Activated B cell treated with CpG ODN at 0.5 μM for 24 hours (primary cell): ENCODE data around the gene SIPA1. TPM values are rescaled to one million over a fixed set of nuclear protein-coding genes. Genes with fewer than 3 reads are reported as not detected.

Experiments
- ATAC-seq: fragments of 200-7000 bp; cut with Tn5 transposase; one replicate; pipeline ENCODE4 v1.10.0; 2021; ENCODE audit warnings: low read depth, mild to moderate bottlenecking, moderate library complexity
- CTCF ChIA-PET: fragments of 350-600 bp; sonication (Branson Sonifier 250); formaldehyde crosslinking; loops from one replicate; lab custom pipeline; 2021; ENCODE audit warnings: antibody characterized with exemption; lab: Charles Lee
- POLR2A ChIA-PET: fragments of 350-600 bp; sonication (Branson Sonifier 250); formaldehyde crosslinking; loops from one replicate; lab custom pipeline; 2021; ENCODE audit warnings: antibody characterized with exemption; lab: Charles Lee
- DNase-seq: peaks from one replicate; pipeline ENCODE4 v3.0.0; 2022
- H3K27ac Mint-ChIP-seq: one replicate; pipeline ENCODE4 v1.8.0; 2020; ENCODE audit warnings: mixed read lengths
- H3K27me3 Mint-ChIP-seq: one replicate; pipeline ENCODE4 v1.8.0; 2021; ENCODE audit warnings: mixed read lengths
- H3K36me3 Mint-ChIP-seq: one replicate; pipeline ENCODE4 v1.8.0; 2021; ENCODE audit warnings: low read depth, mixed read lengths
- H3K4me1 Mint-ChIP-seq: one replicate; pipeline ENCODE4 v1.8.0; 2021; ENCODE audit warnings: mixed read lengths
- H3K4me3 Mint-ChIP-seq: one replicate; pipeline ENCODE4 v1.8.0; 2020; ENCODE audit warnings: mild to moderate bottlenecking, mixed read lengths
- H3K9me3 Mint-ChIP-seq: one replicate; pipeline ENCODE4 v1.8.0; 2020; ENCODE audit warnings: mixed read lengths
- intact Hi-C: fragments of 100-400 bp; cut with micrococcal nuclease; formaldehyde crosslinking; loops from one replicate; pipeline ENCODE4 v1.15.1; 2024
- total RNA-seq: library from RNA; stranded (reverse); gene quantifications from 2 replicates; pipeline ENCODE4 v1.2.3, GENCODE V29; 2022
- TF ChIP-seq, protein P1 (sequence below): fragments of 200-600 bp; IDR thresholded peaks from one replicate; pipeline ENCODE4 v1.8.0; 2022; ENCODE audit warnings: antibody characterized with exemption, mild to moderate bottlenecking

SIPA1 gene
- total RNA-seq, 1 donor from 2014 or later, result 252 TPM

DNA sequence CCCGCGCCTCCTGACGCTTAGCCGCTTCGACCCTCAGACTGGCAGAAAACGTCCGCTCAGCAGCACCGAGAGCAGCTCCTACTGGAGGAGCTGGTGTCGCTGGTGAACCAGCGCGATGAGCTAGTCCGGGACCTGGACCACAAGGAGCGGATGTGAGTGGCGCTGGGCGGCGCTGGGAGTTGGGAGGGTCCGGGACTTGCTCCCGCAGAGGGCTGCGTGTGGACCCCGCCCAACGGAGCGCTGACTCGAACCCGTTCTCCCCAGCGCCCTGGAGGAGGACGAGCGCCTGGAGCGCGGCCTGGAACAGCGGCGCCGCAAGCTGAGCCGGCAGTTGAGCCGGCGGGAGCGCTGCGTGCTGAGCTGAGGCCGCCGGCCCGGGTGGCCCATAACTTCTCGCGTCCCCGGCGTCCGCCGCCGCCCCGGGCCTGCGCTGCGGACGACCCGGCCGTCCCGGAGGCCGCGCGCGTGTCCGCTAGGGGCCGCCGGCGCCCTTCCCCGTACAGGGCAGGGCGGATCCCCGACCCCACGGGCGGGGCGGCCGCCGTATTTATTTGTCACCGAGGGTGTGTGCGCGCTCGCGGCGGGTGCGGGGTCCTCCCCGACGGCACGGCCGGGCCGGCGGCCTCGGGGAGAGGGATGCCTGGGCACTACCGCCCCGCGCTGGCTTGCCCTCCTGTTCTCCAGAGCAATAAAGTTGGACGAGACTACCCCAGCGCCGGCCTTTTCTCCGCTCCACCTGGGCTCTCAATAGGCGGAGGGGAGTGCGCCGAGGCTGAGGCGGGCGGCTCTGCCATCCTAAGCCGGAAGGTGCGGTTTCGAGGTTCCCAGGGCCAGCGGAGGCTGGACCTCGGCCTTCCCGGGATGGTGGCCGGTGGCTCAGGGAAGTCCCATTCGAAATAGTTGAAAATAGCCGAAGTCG, 45.7 kb upstream of the SIPA1 start:
- Mint-ChIP-seq H3K36me3 (peaks cover 22% of the 10 kb centered on the region), H3K27me3 (no peaks in the 10 kb centered on the region), H3K4me1 (peaks cover 39% of the 10 kb centered on the region), H3K27ac (no peak overlapping the region), H3K4me3 (no peak overlapping the region), H3K9me3 (no peaks in the 10 kb centered on the region)
- ChIA-PET POLR2A (interaction anchor here (0.6 to 11.1 kb wide), 6 partner anchors 15 to 85 kb away, joined by 4 to 239 read pairs (median 35); partner anchors contain the start of genes EHBP1L1, FAM89B and ZNRD2), CTCF (interaction anchor here (1.2 to 4.9 kb wide), 5 partner anchors 16 to 51 kb away, joined by 3 to 67 read pairs (median 34); partner anchors contain the start of genes EHBP1L1, FAM89B and ZNRD2)
- DNase-seq (no peak), ATAC-seq (no peak)
- intact Hi-C loops, result no loop called here
- TF ChIP-seq, protein P1, sequence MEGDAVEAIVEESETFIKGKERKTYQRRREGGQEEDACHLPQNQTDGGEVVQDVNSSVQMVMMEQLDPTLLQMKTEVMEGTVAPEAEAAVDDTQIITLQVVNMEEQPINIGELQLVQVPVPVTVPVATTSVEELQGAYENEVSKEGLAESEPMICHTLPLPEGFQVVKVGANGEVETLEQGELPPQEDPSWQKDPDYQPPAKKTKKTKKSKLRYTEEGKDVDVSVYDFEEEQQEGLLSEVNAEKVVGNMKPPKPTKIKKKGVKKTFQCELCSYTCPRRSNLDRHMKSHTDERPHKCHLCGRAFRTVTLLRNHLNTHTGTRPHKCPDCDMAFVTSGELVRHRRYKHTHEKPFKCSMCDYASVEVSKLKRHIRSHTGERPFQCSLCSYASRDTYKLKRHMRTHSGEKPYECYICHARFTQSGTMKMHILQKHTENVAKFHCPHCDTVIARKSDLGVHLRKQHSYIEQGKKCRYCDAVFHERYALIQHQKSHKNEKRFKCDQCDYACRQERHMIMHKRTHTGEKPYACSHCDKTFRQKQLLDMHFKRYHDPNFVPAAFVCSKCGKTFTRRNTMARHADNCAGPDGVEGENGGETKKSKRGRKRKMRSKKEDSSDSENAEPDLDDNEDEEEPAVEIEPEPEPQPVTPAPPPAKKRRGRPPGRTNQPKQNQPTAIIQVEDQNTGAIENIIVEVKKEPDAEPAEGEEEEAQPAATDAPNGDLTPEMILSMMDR, result no peak

DNA sequence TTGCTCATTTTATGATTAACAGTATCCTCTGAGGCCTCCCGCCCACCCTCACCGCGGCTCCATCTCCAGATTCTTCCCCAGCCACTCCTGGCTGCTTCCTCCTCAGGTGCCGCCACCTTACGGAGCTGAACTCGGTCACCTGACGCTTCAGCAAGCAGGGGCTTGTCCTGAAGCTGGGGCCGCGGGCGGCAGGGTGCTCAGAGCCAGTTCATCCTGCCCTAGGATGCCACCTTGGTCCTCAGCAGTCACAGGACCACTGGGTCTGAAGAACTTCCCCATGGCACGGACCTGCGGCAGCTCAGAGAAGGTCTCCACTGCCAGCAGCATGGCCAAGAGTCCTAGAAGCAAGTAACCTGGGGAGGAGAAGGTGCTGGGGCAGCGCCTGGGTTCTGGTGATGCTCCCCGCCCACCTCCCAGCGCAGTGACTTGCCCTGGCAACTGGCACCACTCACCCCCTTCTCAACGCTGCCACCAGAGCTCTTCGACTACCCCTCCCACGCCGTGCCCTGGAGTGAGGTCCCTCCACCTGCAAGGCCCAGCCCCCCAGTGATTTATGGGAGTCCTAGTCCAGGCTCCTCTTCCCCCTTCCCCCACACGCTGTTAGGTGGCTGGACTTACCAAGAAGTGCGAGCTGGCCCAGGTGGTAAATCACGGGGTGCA, 44.9 kb upstream of the SIPA1 start:
- ATAC-seq (no peak), DNase-seq (no peak)
- POLR2A ChIA-PET, result interaction anchor here (0.6 to 11.1 kb wide), 8 partner anchors 10 to 1428 kb away, joined by 3 to 239 read pairs (median 7); partner anchors contain the start of genes EHBP1L1, FAM89B, PCNX3 and SCYL1
- H3K4me1 Mint-ChIP-seq, result peaks cover 31% of the 10 kb centered on the region
- no peaks in the 10 kb centered on the region for H3K27me3 Mint-ChIP-seq
- TF ChIP-seq, protein P1, result no peak
- H3K36me3 Mint-ChIP-seq, result peaks cover 27% of the 10 kb centered on the region
- intact Hi-C loops, result loop anchor here (1.0 kb wide), 1 partner anchor 53 kb away; no protein-coding TSS in a partner anchor
- CTCF ChIA-PET, result interaction anchor here (0.9 to 4.1 kb wide), 16 partner anchors 11 to 243 kb away, joined by 3 to 48 read pairs (median 4); partner anchors contain the start of genes EHBP1L1, FAM89B, SIPA1 and ZNRD2
- H3K27ac Mint-ChIP-seq, result no peak overlapping the region
- no peak overlapping the region for H3K4me3 Mint-ChIP-seq
- H3K9me3 Mint-ChIP-seq, result no peaks in the 10 kb centered on the region

DNA sequence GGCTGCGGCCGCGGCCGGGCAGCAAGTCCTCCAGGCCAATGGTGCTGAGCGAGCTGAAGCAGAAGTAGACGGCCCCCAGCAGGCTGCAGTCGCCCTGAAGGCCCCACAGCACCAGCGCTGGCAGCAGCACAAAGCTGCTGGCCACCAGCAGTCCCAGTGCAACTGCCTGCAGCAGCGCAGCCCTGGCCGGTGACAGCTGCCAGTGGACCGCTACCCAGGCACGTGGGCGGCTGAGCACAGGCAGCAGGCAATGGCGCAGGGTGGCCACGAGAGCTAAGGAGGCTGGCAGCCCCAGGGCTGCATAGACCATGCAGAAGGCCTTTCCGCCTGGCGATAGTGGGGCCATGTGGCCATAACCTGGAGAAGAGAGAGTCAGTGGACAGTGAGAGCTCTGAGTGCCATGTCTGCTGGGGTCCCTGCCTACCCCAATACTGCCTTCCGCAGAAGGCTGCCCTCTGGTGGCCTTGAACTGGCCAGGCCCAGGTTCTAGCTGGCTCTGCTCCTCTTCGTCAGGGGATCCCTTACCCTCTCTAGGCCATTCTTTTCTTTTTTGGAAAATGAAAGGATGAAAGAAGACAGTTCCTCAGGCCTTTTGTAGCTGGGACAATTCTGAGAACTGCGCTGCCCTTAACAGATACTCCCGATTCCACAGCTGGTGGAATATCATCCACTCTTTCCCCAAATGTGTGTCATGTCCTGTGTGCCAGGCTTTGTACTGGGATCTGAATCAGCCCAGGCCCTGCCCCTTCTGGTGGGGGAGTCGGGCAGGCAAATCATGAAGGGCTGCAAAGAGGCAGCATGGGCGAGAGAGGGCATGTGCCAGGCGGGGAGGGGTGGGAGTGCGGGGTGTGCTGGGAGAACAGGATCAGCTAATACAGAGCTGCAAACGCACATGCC, 44.1 kb upstream of the SIPA1 start:
- H3K9me3 Mint-ChIP-seq, result no peaks in the 10 kb centered on the region
- intact Hi-C loops, result loop anchor here (1.0 kb wide), 1 partner anchor 53 kb away; no protein-coding TSS in a partner anchor
- peaks cover 23% of the 10 kb centered on the region for H3K4me1 Mint-ChIP-seq
- no peak for DNase-seq
- no peak overlapping the region for H3K4me3 Mint-ChIP-seq
- POLR2A ChIA-PET, result interaction anchor here (0.5 to 11.1 kb wide), 12 partner anchors 9 to 1429 kb away, joined by 3 to 239 read pairs (median 5); partner anchors contain the start of genes EHBP1L1, FAM89B, PCNX3 and SCYL1
- TF ChIP-seq, protein P1, result peak; percentile 37
- H3K27me3 Mint-ChIP-seq, result no peaks in the 10 kb centered on the region
- CTCF ChIA-PET, result interaction anchor here (0.9 to 4.1 kb wide), 22 partner anchors 9 to 244 kb away, joined by 3 to 48 read pairs (median 4); partner anchors contain the start of genes EHBP1L1, FAM89B, PCNX3 and SIPA1
- peak; percentile 41 for ATAC-seq
- peaks cover 33% of the 10 kb centered on the region for H3K36me3 Mint-ChIP-seq
- no peak overlapping the region for H3K27ac Mint-ChIP-seq

DNA sequence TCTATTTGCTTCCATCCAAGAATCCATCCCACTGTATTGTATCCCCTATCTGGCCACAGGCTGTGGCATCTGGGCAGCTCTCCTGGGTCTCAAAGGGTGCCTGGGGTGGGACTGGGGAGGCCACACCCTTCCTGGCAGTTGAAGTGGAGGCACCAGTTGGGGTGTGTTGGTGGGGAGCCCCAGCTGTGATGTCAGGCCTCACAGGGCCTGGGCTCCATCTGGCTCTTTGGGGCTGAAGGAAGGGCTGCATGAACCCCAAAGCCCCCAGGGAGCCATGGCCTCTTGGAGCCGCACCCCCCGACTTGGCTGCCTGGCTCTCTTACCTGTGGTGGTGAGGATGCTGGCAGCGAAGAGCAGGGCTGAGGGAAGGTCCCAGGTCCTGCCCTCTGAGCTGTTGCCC, 42.8 kb upstream of the SIPA1 start:
- ATAC-seq, result no peak
- Mint-ChIP-seq H3K27me3 (no peaks in the 10 kb centered on the region), H3K4me3 (no peak overlapping the region), H3K36me3 (peaks cover 34% of the 10 kb centered on the region), H3K27ac (no peak overlapping the region), H3K4me1 (peaks cover 12% of the 10 kb centered on the region), H3K9me3 (no peaks in the 10 kb centered on the region)
- TF ChIP-seq, protein P1, result no peak
- CTCF ChIA-PET, result interaction anchor here (1.3 to 3.7 kb wide), 6 partner anchors 17 to 64 kb away, joined by 3 to 48 read pairs (median 5); partner anchors contain the start of genes FAM89B, SIPA1 and ZNRD2
- DNase-seq, result no peak
- POLR2A ChIA-PET, result interaction anchor here (0.6 to 11.1 kb wide), 5 partner anchors 14 to 78 kb away, joined by 3 to 239 read pairs (median 6); partner anchors contain the start of gene EHBP1L1
- intact Hi-C loops, result no loop called here
